GM23248 (cell line): ENCODE results near the gene ZNF141. TPM values are rescaled to one million over a fixed set of nuclear protein-coding genes. Genes with fewer than 3 reads are reported as not detected.

Source experiments
- DNase-seq: peaks from one replicate; pipeline ENCODE4 v3.0.0-alpha.2; 2015
- H2AFZ ChIP-seq: fragments of 200-600 bp; sonication (generic); 2 replicates; pipeline ENCODE4 v1.6.1; 2016; ENCODE audit warnings: antibody characterized with exemption
- H3F3A ChIP-seq: fragments of 200-600 bp; sonication (generic); 2 replicates; pipeline ENCODE4 v1.6.1; 2016; ENCODE audit warnings: mild to moderate bottlenecking, antibody characterized with exemption, mixed run types; ENCODE audit not compliant: insufficient read depth
- H3K27ac ChIP-seq: fragments of 200-600 bp; sonication (generic); 2 replicates; pipeline ENCODE4 v1.5.1; 2016; ENCODE audit warnings: mild to moderate bottlenecking
- H3K27me3 ChIP-seq: fragments of 200-600 bp; sonication (generic); replicated peaks from 2 replicates; pipeline ENCODE4 v1.6.1; 2016; ENCODE audit warnings: mild to moderate bottlenecking; ENCODE audit not compliant: insufficient read depth
- H3K36me3 ChIP-seq: fragments of 200-600 bp; sonication (generic); 2 replicates; pipeline ENCODE4 v1.6.1; 2016; ENCODE audit warnings: low read depth, mild to moderate bottlenecking
- H3K4me1 ChIP-seq: fragments of 200-600 bp; sonication (generic); 2 replicates; pipeline ENCODE4 v1.6.1; 2016; ENCODE audit warnings: mild to moderate bottlenecking; ENCODE audit not compliant: insufficient read depth
- H3K4me2 ChIP-seq: fragments of 200-600 bp; sonication (generic); one replicate; pipeline ENCODE4 v1.6.1; 2016; ENCODE audit warnings: mild to moderate bottlenecking; ENCODE audit not compliant: unreplicated experiment
- H3K4me3 ChIP-seq: fragments of 200-600 bp; sonication (generic); 2 replicates; pipeline ENCODE4 v1.5.1; 2016; ENCODE audit warnings: mild to moderate bottlenecking
- H3K79me2 ChIP-seq: fragments of 200-600 bp; sonication (generic); 2 replicates; pipeline ENCODE4 v1.6.1; 2016; ENCODE audit warnings: mild to moderate bottlenecking; ENCODE audit not compliant: insufficient read depth
- H3K9ac ChIP-seq: fragments of 200-600 bp; sonication (generic); 2 replicates; pipeline ENCODE4 v1.6.1; 2016; ENCODE audit warnings: mild to moderate bottlenecking
- H3K9me2 ChIP-seq: fragments of 200-600 bp; sonication (generic); 2 replicates; pipeline ENCODE4 v1.6.1; 2016; ENCODE audit warnings: mixed run types, mild to moderate bottlenecking, moderate library complexity; ENCODE audit not compliant: insufficient read depth
- H3K9me3 ChIP-seq: fragments of 200-600 bp; sonication (generic); one replicate; pipeline ENCODE4 v1.6.1; 2017; ENCODE audit warnings: low read depth
- H4K20me1 ChIP-seq: fragments of 200-600 bp; sonication (generic); 2 replicates; pipeline ENCODE4 v1.6.0; 2016; ENCODE audit not compliant: insufficient read depth
- EZH2 ChIP-seq: fragments of 200-600 bp; sonication (generic); IDR thresholded peaks from 2 replicates; pipeline ENCODE4 v1.6.1; 2018; ENCODE audit warnings: antibody characterized with exemption, mild to moderate bottlenecking; ENCODE audit not compliant: insufficient read depth, poor library complexity, severe bottlenecking
- EZH2phosphoT487 ChIP-seq: fragments of 200-600 bp; sonication (generic); IDR thresholded peaks from 2 replicates; pipeline ENCODE4 v1.6.1; 2018; ENCODE audit warnings: antibody characterized with exemption, moderate library complexity, mild to moderate bottlenecking, low read depth; ENCODE audit not compliant: insufficient read depth
- WGBS, 2 experiments: methylation state at CpG; one replicate each; pipeline ENCODE4 v1.1.6; 2015 to 2017; ENCODE audit warnings: low lambda C conversion rate in 2 of 2, low coverage in 1 of 2; ENCODE audit errors: missing lambda C conversion rate in 2 of 2; 5-methylcytosine and 5-hydroxymethylcytosine counted together
- in situ Hi-C: fragments of 300-500 bp; cut with MboI; formaldehyde crosslinking; loops from 2 replicates; pipeline ENCODE4 v1.15.0; 2020
- polyA plus RNA-seq: library from polyadenylated mRNA; unstranded; fragments of >200 nt; fragmentation: Nextera tagmentation; extraction: Ambion mirVana; gene quantifications from 2 replicates; pipeline ENCODE4 v1.2.1, GENCODE V29; 2016
- total RNA-seq: library from RNA; depleted of rRNA; stranded (reverse); fragments of >200 nt; shearing (Covaris generic); gene quantifications from 2 replicates; pipeline ENCODE4 v1.2.3, GENCODE V29; 2014

ZNF141 gene
- total and polyA plus RNA-seq, 2 experiments from 2014 or later, result 3.3 to 6.7 TPM

DNA sequence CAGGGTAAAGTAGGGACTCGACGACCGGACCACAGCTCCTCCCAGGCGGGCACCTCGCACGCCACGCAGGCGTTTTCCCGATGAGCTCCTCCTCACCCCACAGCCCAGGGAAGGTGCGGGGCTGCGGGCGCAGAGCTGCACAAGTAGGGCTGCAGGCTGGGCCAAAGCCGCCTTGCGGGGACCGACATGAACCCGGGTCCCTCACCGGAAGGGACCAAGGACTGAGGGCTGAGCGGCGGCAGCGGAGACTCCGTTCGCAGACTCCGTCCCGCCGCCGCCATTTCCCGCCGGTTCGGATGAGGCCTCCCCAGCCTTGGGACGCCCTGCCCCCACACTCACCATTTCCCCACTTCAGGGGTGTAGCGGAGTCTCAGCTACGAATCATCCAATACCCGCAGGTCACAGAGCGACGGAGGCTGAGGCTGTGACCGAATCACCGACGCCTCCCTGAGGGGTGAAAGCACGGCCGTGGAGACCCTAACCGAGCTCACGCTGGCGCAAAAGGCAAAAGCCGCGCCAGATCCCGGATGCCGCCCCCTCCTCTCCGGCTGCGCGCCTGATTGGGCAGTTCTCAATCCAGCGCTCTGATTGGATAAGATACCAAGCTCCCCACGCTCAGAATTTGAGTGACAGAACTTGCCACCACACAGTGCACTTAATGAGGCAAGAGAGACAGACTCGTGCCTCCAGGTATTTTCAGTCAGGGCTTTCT, 32.5 kb upstream of the ZNF141 start, which contains the start of gene ZNF732:
ZNF732 (minus strand) TSS at position 506 of the 712 bp plus-strand sequence; CDS start at position 342, 164 bp downstream.
- Histone ChIP-seq H3K27me3 (no peaks in the 10 kb centered on the region), H3K4me2 (peak within 1 kb of the TSS; percentile 41), H3K79me2 (no peaks in the 10 kb centered on the region), H3K4me1 (no peaks in the 10 kb centered on the region), H3K36me3 (no peaks in the 10 kb centered on the region), H3K9ac (peak within 1 kb of the TSS; percentile 61), H4K20me1 (no peaks in the 10 kb centered on the region), H2AFZ (peak within 1 kb of the TSS; percentile 82), H3K27ac (no peak within 1 kb of the TSS), H3K4me3 (peak within 1 kb of the TSS; percentile 75), H3K9me3 (no peaks in the 10 kb centered on the region), H3K9me2 (no peaks in the 10 kb centered on the region), H3F3A (no peaks in the 10 kb centered on the region)
- peak; percentile 84 for DNase-seq
- TF ChIP-seq EZH2 (no peak), EZH2phosphoT487 (no peak)
- WGBS, 2 experiments, result 3 to 5% methylated on average over 53 of the region's 53 CpGs
- in situ Hi-C loops, result no loop called here

DNA sequence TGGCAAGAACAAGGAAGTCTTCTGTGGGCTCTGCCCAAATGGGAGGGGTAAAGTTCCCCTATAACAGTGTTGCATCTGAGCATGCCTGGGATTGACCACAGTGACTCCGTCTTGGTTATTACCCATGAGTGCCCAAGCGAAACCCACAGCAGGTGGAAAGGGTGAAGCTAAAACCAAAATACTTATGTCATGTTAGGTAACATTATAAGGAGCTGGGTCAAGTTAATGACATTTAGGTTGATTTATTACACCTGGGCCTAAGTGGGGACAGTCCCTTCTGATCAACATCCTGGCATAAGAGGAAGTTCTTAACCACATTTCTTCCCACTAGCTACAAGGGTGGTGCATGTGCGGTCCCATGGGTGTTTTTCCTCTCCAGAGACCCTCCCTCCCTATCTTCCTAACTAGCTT, 31.1 kb upstream of the ZNF141 start:
- Histone ChIP-seq H3K9me3 (no peaks in the 10 kb centered on the region), H3K9ac (no peak overlapping the region), H3F3A (no peaks in the 10 kb centered on the region), H3K36me3 (no peaks in the 10 kb centered on the region), H3K4me3 (no peak overlapping the region), H3K4me2 (no peak overlapping the region), H2AFZ (no peak overlapping the region), H3K79me2 (no peaks in the 10 kb centered on the region), H3K9me2 (no peaks in the 10 kb centered on the region), H4K20me1 (no peaks in the 10 kb centered on the region), H3K27ac (no peak overlapping the region), H3K4me1 (no peaks in the 10 kb centered on the region), H3K27me3 (no peaks in the 10 kb centered on the region)
- WGBS, 2 experiments, result 70 to 74% methylated on average over 3 of the region's 3 CpGs
- in situ Hi-C loops, result no loop called here
- TF ChIP-seq EZH2phosphoT487 (no peak), EZH2 (no peak)
- no peak for DNase-seq

DNA sequence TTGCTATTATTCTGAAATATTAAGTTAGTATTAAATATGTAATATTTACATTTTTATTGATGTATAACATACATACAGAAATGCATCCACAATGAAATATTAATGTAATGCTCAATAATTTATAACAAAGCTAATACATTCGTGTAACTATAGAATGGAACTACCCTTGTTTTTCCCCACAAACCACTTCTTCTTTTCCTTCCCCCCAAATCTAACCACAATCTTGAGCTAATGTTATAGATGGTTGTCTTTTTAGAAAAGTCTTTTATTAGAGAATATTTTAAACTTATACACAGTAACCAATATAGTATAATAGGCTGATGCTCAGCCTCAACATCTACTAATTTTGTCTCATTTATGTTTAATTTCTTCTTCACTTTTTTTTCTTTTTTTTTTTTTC, 27.8 kb upstream of the ZNF141 start:
- no peaks in the 10 kb centered on the region for H3K79me2 ChIP-seq
- H2AFZ ChIP-seq, result no peak overlapping the region
- no peaks in the 10 kb centered on the region for H4K20me1 ChIP-seq
- H3K4me1 ChIP-seq, result no peaks in the 10 kb centered on the region
- no peaks in the 10 kb centered on the region for H3K36me3 ChIP-seq
- in situ Hi-C loops, result no loop called here
- 41 to 45% methylated on average over 1 of the region's 1 CpG for WGBS, 2 experiments
- H3F3A ChIP-seq, result no peaks in the 10 kb centered on the region
- no peak overlapping the region for H3K9ac ChIP-seq
- no peak overlapping the region for H3K4me2 ChIP-seq
- no peak overlapping the region for H3K27ac ChIP-seq
- H3K9me3 ChIP-seq, result no peaks in the 10 kb centered on the region
- no peaks in the 10 kb centered on the region for H3K27me3 ChIP-seq
- H3K4me3 ChIP-seq, result no peak overlapping the region
- TF ChIP-seq EZH2, result no peak
- TF ChIP-seq EZH2phosphoT487, result no peak
- no peak for DNase-seq
- no peaks in the 10 kb centered on the region for H3K9me2 ChIP-seq

DNA sequence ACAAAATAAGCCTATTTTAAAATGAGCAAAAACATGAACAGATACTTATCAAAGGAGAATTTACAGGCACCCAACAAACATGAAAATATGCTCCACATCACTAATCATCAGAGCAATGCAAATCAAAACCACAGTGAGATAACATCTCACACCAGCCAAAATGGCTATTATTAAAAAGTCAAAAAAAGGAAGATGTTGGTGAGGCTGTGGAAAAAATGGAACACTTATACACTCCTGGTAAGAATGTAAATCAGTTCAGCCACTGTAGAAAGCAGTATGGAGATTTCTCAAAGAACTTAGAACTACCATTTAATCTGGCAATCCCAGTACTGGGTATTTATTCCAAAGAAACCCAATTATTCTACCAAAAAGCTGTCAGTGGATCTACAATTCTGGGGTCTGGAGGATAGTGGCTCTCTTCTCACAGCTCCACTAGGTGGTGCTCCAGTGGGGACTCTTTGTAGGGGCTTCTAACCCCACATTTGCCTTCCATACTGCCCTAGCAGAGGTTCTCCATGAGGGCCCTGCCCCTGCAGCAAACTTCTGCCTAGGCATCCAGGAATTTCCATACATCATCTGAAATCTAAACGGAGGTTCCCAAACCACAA, 23.2 kb upstream of the ZNF141 start:
- Histone ChIP-seq H3K36me3 (no peaks in the 10 kb centered on the region), H4K20me1 (no peaks in the 10 kb centered on the region), H3K79me2 (no peaks in the 10 kb centered on the region), H3K9me3 (no peaks in the 10 kb centered on the region), H3K9ac (no peak overlapping the region), H3K4me1 (no peaks in the 10 kb centered on the region), H3K27me3 (no peaks in the 10 kb centered on the region), H3K4me2 (no peak overlapping the region), H3K27ac (no peak overlapping the region), H3F3A (no peaks in the 10 kb centered on the region), H2AFZ (no peak overlapping the region), H3K4me3 (no peak overlapping the region), H3K9me2 (no peaks in the 10 kb centered on the region)
- in situ Hi-C loops, result no loop called here
- DNase-seq, result no peak
- TF ChIP-seq EZH2phosphoT487, result no peak
- TF ChIP-seq EZH2, result no peak
- 22 to 27% methylated on average over 1 of the region's 1 CpG for WGBS, 2 experiments
